Neural crest cell (in vitro differentiated cells): Measurements from ENCODE around the gene PSPN. TPM values are rescaled to one million over a fixed set of nuclear protein-coding genes. Genes with fewer than 3 reads are reported as not detected.
A peak's percentile ranks its signal among the peaks of the same experiment; 100 is the strongest.

Experiments used
- DNase-seq: peaks from one replicate; pipeline ENCODE4 v3.0.0; 2021; ENCODE audit warnings: low read depth, mixed read lengths, low spot score
- H3K27ac Mint-ChIP-seq: one replicate; pipeline ENCODE4 v1.8.0; 2021; ENCODE audit warnings: mild to moderate bottlenecking, mixed read lengths; ENCODE audit not compliant: unreplicated experiment
- H3K27me3 Mint-ChIP-seq: 2 replicates; pipeline ENCODE4 v1.8.0; 2021; ENCODE audit warnings: low read depth, mild to moderate bottlenecking, mixed read lengths
- H3K36me3 Mint-ChIP-seq: 2 replicates; pipeline ENCODE4 v1.8.0; 2021; ENCODE audit warnings: low read depth, mild to moderate bottlenecking, mixed read lengths
- H3K4me1 Mint-ChIP-seq: 2 replicates; pipeline ENCODE4 v1.8.0; 2021; ENCODE audit warnings: mixed read lengths
- H3K4me3 Mint-ChIP-seq: one replicate; pipeline ENCODE4 v1.8.0; 2021; ENCODE audit warnings: mild to moderate bottlenecking, mixed read lengths
- H3K9me3 Mint-ChIP-seq: 2 replicates; pipeline ENCODE4 v1.8.0; 2021; ENCODE audit warnings: mixed read lengths
- CTCF ChIP-seq: fragments of 200-600 bp; sonication (generic); conservative IDR thresholded peaks from 2 replicates; pipeline ENCODE4 v1.5.0; 2021; ENCODE audit warnings: antibody characterized with exemption, mild to moderate bottlenecking
- long read RNA-seq: library from polyadenylated mRNA; unstranded; transcript quantifications from one replicate; pipeline ENCODE4 v2.0.0, GENCODE V29; 2020
- total RNA-seq: library from RNA; stranded (reverse); gene quantifications from 2 replicates; pipeline ENCODE4 v1.2.1, GENCODE V29; 2021

The PSPN gene, protein sequence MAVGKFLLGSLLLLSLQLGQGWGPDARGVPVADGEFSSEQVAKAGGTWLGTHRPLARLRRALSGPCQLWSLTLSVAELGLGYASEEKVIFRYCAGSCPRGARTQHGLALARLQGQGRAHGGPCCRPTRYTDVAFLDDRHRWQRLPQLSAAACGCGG
- total RNA-seq = 4.1 and 4.4 TPM in 2 replicates
- long read RNA-seq = 0 reads

DNA sequence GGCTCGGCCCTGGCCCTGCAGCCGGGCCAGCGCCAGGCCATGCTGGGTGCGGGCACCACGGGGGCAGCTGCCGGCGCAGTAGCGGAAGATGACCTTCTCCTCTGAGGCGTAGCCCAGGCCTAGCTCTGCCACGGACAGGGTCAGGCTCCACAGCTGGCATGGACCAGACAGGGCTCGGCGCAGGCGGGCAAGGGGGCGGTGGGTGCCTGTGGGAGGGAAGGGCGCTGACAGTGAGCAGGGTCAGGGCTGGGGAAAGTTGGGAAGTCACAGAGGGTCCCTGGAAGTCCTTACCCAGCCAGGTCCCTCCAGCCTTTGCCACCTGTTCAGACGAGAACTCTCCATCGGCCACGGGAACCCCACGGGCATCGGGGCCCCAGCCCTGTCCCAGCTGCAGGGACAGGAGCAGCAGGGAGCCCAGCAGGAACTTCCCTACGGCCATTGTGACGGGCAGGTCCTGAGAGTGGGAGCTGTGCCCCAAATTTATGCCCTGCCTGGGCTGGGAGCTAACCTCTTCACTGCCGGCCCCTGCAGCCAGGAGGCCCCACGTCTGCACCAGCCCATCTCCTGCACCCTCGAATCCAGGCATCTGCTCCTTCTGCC, at the start of gene PSPN:
Gene PSPN, minus strand, starts transcription at position 523 of the 600 bp plus-strand sequence. Its CDS starts 84 bp downstream, at position 439.
- Mint-ChIP-seq H3K9me3 (no peaks in the 10 kb centered on the region), H3K4me1 (peaks cover 12% of the 10 kb centered on the region), H3K27me3 (peaks cover 4% of the 10 kb centered on the region), H3K27ac (no peak within 1 kb of the TSS), H3K4me3 (peak within 1 kb of the TSS; percentile 41), H3K36me3 (peaks cover 13% of the 10 kb centered on the region)
- no peak for DNase-seq
- TF ChIP-seq CTCF = no peak

GRCh38 chr19:6424939-6425731, 49.4 kb upstream of the PSPN start:
- H3K27ac Mint-ChIP-seq = no peak overlapping the region
- peaks cover 34% of the 10 kb centered on the region for H3K4me1 Mint-ChIP-seq
- peak; percentile 96 for DNase-seq
- peak overlapping the region; percentile 94 for H3K4me3 Mint-ChIP-seq
- no peak for TF ChIP-seq CTCF
- peaks cover 2% of the 10 kb centered on the region for H3K9me3 Mint-ChIP-seq
- peaks cover 7% of the 10 kb centered on the region for H3K36me3 Mint-ChIP-seq
- peaks cover 14% of the 10 kb centered on the region for H3K27me3 Mint-ChIP-seq

DNA sequence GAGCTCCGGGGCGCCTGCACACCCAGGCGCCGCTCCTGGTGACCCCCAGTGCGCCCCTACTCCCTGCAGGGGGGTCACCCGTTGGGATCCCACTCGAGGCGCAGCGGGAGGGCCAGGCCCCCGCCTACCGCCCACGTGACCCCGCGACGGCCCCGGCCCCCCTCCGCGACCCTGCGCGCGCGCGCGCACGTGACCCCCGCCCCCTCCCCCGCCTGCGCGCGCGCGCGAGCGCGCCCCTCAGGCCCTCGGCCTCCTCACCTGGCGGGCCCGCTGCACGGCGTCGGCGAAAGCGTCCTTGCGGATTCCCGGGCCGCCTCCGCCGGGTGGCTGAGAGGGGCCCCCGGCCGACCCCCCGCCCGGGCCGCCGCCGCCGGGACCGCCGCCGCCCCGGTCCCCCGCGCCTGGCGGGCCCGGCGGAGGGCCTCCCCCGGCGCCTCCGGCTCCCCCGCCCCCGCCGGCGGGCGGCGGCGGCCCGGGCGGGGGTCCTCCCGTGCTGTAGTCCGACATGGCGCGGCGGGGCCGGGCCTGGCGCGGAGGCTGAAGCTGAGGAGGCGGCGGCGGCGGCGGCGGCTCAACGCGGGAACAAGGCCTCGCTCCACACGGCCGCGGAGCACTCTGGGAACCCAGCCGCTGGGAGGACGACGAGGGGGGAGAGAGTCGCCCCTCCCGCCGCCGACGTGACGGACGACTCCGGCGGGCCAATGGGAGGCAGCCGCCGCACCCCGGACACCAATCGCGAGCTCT, 48.6 kb upstream of the PSPN start, which contains the start of gene KHSRP:
Gene KHSRP, minus strand, starts transcription at position 617 of the 744 bp plus-strand sequence. Its CDS starts 110 bp downstream, at position 507.
- no peak for TF ChIP-seq CTCF
- peak within 1 kb of the TSS; percentile 88 for H3K27ac Mint-ChIP-seq
- H3K4me3 Mint-ChIP-seq = peak within 1 kb of the TSS; percentile 97
- peaks cover 7% of the 10 kb centered on the region for H3K36me3 Mint-ChIP-seq
- H3K4me1 Mint-ChIP-seq = peaks cover 34% of the 10 kb centered on the region
- H3K9me3 Mint-ChIP-seq = peaks cover 2% of the 10 kb centered on the region
- no peak for DNase-seq
- H3K27me3 Mint-ChIP-seq = peaks cover 7% of the 10 kb centered on the region

GRCh38 chr19:6423499-6424194, 47.9 kb upstream of the PSPN start:
- no peak for TF ChIP-seq CTCF
- peak overlapping the region; percentile 88 for H3K27ac Mint-ChIP-seq
- peaks cover 34% of the 10 kb centered on the region for H3K4me1 Mint-ChIP-seq
- H3K36me3 Mint-ChIP-seq = peaks cover 7% of the 10 kb centered on the region
- H3K4me3 Mint-ChIP-seq = peak overlapping the region; percentile 97
- H3K27me3 Mint-ChIP-seq = peaks cover 6% of the 10 kb centered on the region
- DNase-seq = peak; percentile 45
- peaks cover 2% of the 10 kb centered on the region for H3K9me3 Mint-ChIP-seq
